A549 (cell line): ENCODE data around the gene GPRIN2. TPM values are rescaled to one million over a fixed set of nuclear protein-coding genes. Genes with fewer than 3 reads are reported as not detected.

ENCODE experiments used
- ATAC-seq, 2 experiments: fragments of 200-7000 bp in 1 of 2; fragments of >200 bp in 1 of 2; cut with Nextera tagmentation in 1 of 2; cut with Tn5 transposase in 1 of 2; 3 replicates each; pipeline versions ENCODE4 v1.8.0 to v1.9.1; 2018 to 2020; ENCODE audit warnings: mild to moderate bottlenecking in 1 of 2, moderate library complexity in 1 of 2
- CTCF ChIA-PET: fragments of 300-600 bp; sonication (Branson Sonifier 250); formaldehyde crosslinking; extraction: SDS; loops from one replicate; lab custom pipeline; 2021; ENCODE audit warnings: antibody characterized with exemption, inconsistent platforms; lab: Yijun Ruan, JAX
- POLR2A ChIA-PET: fragments of 350-600 bp; formaldehyde crosslinking; extraction: SDS; loops from one replicate; lab custom pipeline; 2021; ENCODE audit warnings: antibody characterized with exemption, inconsistent platforms; lab: Yijun Ruan, JAX
- DNase-seq, 2 experiments: peaks; one replicate each; pipeline versions ENCODE4 v3.0.0 to v3.0.0-alpha.2; 2011 to 2016; ENCODE audit warnings: low read depth in 1 of 2, low spot score in 1 of 2
- FAIRE-seq: peaks from 2 replicates; lab custom pipeline; 2011; peaks lifted over from hg19 to GRCh38; lab: Jason Lieb, UNC
- H3K27ac ChIP-seq, 2 experiments: fragments of >200 bp; sonication (Bioruptor Twin); formaldehyde crosslinking; 3 replicates each; pipeline ENCODE4 v1.5.1; 2016 to 2017
- H3K4me1 ChIP-seq: fragments of >200 bp; sonication (Bioruptor Twin); formaldehyde crosslinking; 3 replicates; pipeline ENCODE4 v1.6.1; 2016
- H3K4me2 ChIP-seq: fragments of >200 bp; sonication (Bioruptor Twin); formaldehyde crosslinking; 3 replicates; pipeline ENCODE4 v1.6.1; 2016
- H3K4me3 ChIP-seq: fragments of >200 bp; sonication (Bioruptor Twin); formaldehyde crosslinking; 3 replicates; pipeline ENCODE4 v1.5.1; 2016
- H3K9me3 ChIP-seq: fragments of >200 bp; sonication (Bioruptor Twin); formaldehyde crosslinking; 3 replicates; pipeline ENCODE4 v1.6.1; 2016
- ATOH8 ChIP-seq: fragments of 250-450 bp; sonication (Bioruptor Pico); IDR thresholded peaks from 2 replicates; pipeline ENCODE4 v1.5.0; 2020; ENCODE audit warnings: low read depth, mild to moderate bottlenecking, moderate library complexity
- BHLHE40 ChIP-seq: IDR thresholded peaks from 2 replicates; pipeline ENCODE4 v1.6.1; 2012; ENCODE audit warnings: low read depth, low read length, inconsistent platforms
- CEBPB ChIP-seq, 2 experiments: fragments of >200 bp in 1 of 2; sonication (Bioruptor Twin) in 1 of 2; formaldehyde crosslinking in 1 of 2; IDR thresholded peaks; 2 replicates each; pipeline ENCODE4 v1.6.1; 2012 to 2016
- CHD2 ChIP-seq: fragments of 150-350 bp; IDR thresholded peaks from 2 replicates; pipeline ENCODE4 v1.6.1; 2014; ENCODE audit warnings: low read length; ENCODE audit not compliant: partially characterized antibody
- CTCF ChIP-seq: fragments of >200 bp; sonication (Bioruptor Twin); formaldehyde crosslinking; IDR thresholded peaks from 3 replicates; pipeline ENCODE4 v1.5.1; 2016
- EHF ChIP-seq: fragments of 250-450 bp; sonication (Bioruptor Pico); IDR thresholded peaks from 2 replicates; pipeline ENCODE4 v1.5.0; 2020; ENCODE audit warnings: mild to moderate bottlenecking
- ELK1 ChIP-seq: fragments of 150-350 bp; IDR thresholded peaks from 2 replicates; pipeline ENCODE4 v1.6.1; 2014; ENCODE audit warnings: low read depth, mild to moderate bottlenecking, low read length
- FOSL2 ChIP-seq, 2 experiments: fragments of 450-650 bp in 1 of 2; fragments of >200 bp in 1 of 2; sonication (Bioruptor Twin) in 1 of 2; formaldehyde crosslinking; IDR thresholded peaks; 2 replicates each; pipeline versions ENCODE4 v1.5.0 to v1.6.1; 2016 to 2020; ENCODE audit warnings: mild to moderate bottlenecking in 1 of 2, moderate library complexity in 1 of 2
- FOXS1 ChIP-seq: fragments of 250-450 bp; sonication (Bioruptor Pico); IDR thresholded peaks from 2 replicates; pipeline ENCODE4 v1.5.0; 2020; ENCODE audit warnings: mild to moderate bottlenecking, moderate library complexity
- GATA3 ChIP-seq: IDR thresholded peaks from 2 replicates; pipeline ENCODE4 v1.6.1; 2012; ENCODE audit warnings: borderline replicate concordance
- HES2 ChIP-seq: fragments of >200 bp; sonication (Bioruptor Twin); formaldehyde crosslinking; IDR thresholded peaks from 2 replicates; pipeline ENCODE4 v1.6.1; 2016
- HOXA7 ChIP-seq: fragments of 250-450 bp; sonication (Bioruptor Pico); IDR thresholded peaks from 2 replicates; pipeline ENCODE4 v1.5.0; 2020; ENCODE audit warnings: mild to moderate bottlenecking, moderate library complexity
- HOXB13 ChIP-seq: fragments of 250-450 bp; sonication (Bioruptor Pico); IDR thresholded peaks from 2 replicates; pipeline ENCODE4 v1.5.0; 2020; ENCODE audit warnings: low read depth, mild to moderate bottlenecking, moderate library complexity
- MAFK ChIP-seq: fragments of 450-650 bp; IDR thresholded peaks from 2 replicates; pipeline ENCODE4 v1.6.1; 2014; ENCODE audit not compliant: partially characterized antibody
- MAX ChIP-seq: IDR thresholded peaks from 2 replicates; pipeline ENCODE4 v1.6.1; 2012
- MAZ ChIP-seq: fragments of 150-350 bp; IDR thresholded peaks from 2 replicates; pipeline ENCODE4 v1.6.1; 2014; ENCODE audit warnings: antibody characterized with exemption, low read depth, low read length, borderline replicate concordance
- MYC ChIP-seq: IDR thresholded peaks from 2 replicates; pipeline ENCODE4 v1.6.1; 2012; ENCODE audit warnings: mild to moderate bottlenecking, inconsistent platforms, low read length, improper control_type of control experiment, borderline replicate concordance
- NFE2L2 ChIP-seq: fragments of 150-350 bp; conservative IDR thresholded peaks from 2 replicates; pipeline ENCODE4 v1.6.1; 2014; ENCODE audit warnings: low read length
- NPAS2 ChIP-seq: fragments of 250-450 bp; sonication (Bioruptor Pico); IDR thresholded peaks from 2 replicates; pipeline ENCODE4 v1.8.0; 2022; ENCODE audit warnings: mild to moderate bottlenecking, moderate library complexity, borderline replicate concordance
- NR3C1 ChIP-seq: fragments of >200 bp; sonication (Bioruptor Twin); formaldehyde crosslinking; IDR thresholded peaks from 3 replicates; pipeline ENCODE4 v1.6.1; 2017
- PBX3 ChIP-seq: IDR thresholded peaks from 2 replicates; pipeline ENCODE4 v1.6.1; 2012
- POLR2A ChIP-seq: IDR thresholded peaks from 2 replicates; pipeline ENCODE4 v1.6.1; 2012; ENCODE audit warnings: mild to moderate bottlenecking, low read length
- RAD21 ChIP-seq, 2 experiments: fragments of >200 bp in 1 of 2; sonication (Bioruptor Twin) in 1 of 2; formaldehyde crosslinking in 1 of 2; IDR thresholded peaks in 1 of 2; conservative IDR thresholded peaks in 1 of 2; 2 replicates in 1 of 2; 3 replicates in 1 of 2; pipeline ENCODE4 v1.6.1; 2012 to 2018; ENCODE audit warnings: inconsistent platforms in 1 of 2
- RARB ChIP-seq: fragments of 250-450 bp; sonication (Bioruptor Pico); IDR thresholded peaks from 2 replicates; pipeline ENCODE4 v1.8.0; 2021; ENCODE audit warnings: mild to moderate bottlenecking, moderate library complexity
- RCOR1 ChIP-seq: fragments of 150-350 bp; IDR thresholded peaks from 2 replicates; pipeline ENCODE4 v1.6.1; 2014; ENCODE audit warnings: antibody characterized with exemption, low read length, low read depth
- RFX5 ChIP-seq: fragments of 450-650 bp; IDR thresholded peaks from 2 replicates; pipeline ENCODE4 v1.7.1; 2014; ENCODE audit warnings: antibody characterized with exemption, mild to moderate bottlenecking, moderate library complexity
- RNF2 ChIP-seq: fragments of 200-600 bp; sonication (generic); IDR thresholded peaks from 2 replicates; pipeline ENCODE4 v1.6.1; 2016; ENCODE audit warnings: low read depth, mild to moderate bottlenecking, antibody characterized with exemption, moderate library complexity, borderline replicate concordance
- SMC3 ChIP-seq: fragments of >200 bp; sonication (Bioruptor Twin); formaldehyde crosslinking; IDR thresholded peaks from 3 replicates; pipeline ENCODE4 v1.6.1; 2018; ENCODE audit warnings: inconsistent platforms
- ZC3H11A ChIP-seq: fragments of 450-650 bp; IDR thresholded peaks from 2 replicates; pipeline ENCODE4 v1.6.1; 2014; ENCODE audit warnings: antibody characterized with exemption, mild to moderate bottlenecking
- ZNF302 ChIP-seq: fragments of 250-450 bp; sonication (Bioruptor Pico); IDR thresholded peaks from 2 replicates; pipeline ENCODE4 v1.9.0; 2021; ENCODE audit warnings: inconsistent platforms, mild to moderate bottlenecking, moderate library complexity
- ZSCAN20 ChIP-seq: fragments of 250-450 bp; sonication (Bioruptor Pico); IDR thresholded peaks from 2 replicates; pipeline ENCODE4 v1.8.0; 2022; ENCODE audit warnings: mild to moderate bottlenecking, moderate library complexity
- whole genome bisulfite sequencing: methylation state at CpG from one replicate; pipeline ENCODE4 v1.1.6; 2017; ENCODE audit errors: missing lambda C conversion rate; 5-methylcytosine and 5-hydroxymethylcytosine counted together
- polyA plus RNA-seq, 4 experiments: library from polyadenylated mRNA; depleted of rRNA in 3 of 4; stranded (reverse); fragments of >200 nt; fragmentation: RNase III in 1 of 4; extraction: RNeasy Plus Mini Kit Qiagen cat#74134 plus additional on column Dnase treatment in 1 of 4; gene quantifications; 2 replicates in 3 of 4; 3 replicates in 1 of 4; pipeline ENCODE4 v1.2.3, GENCODE V29; 2011 to 2017

GPRIN2 gene
- polyA plus RNA-seq, 2 of the 4 experiments (the other 2 are of a cell fraction) = 8.8 to 29.9 TPM

GRCh38 chr10:46525177-46525823 is 31.2 kb downstream of the GPRIN2 start (continued):
- TF ChIP-seq ATOH8 (peak; percentile 100), CHD2 (no peak), MAZ (no peak), RAD21 (conservative IDR thresholded peaks at IDR 0.05 in 1 of 2, IDR thresholded peaks at IDR 0.05 in 1 of 2) (no peak), NPAS2 (CRISPR knock-in tag) (no peak), RCOR1 (no peak), CTCF (no peak), ELK1 (no peak), ZSCAN20 (CRISPR knock-in tag) (no peak), GATA3 (no peak), EHF (peak; percentile 100), ZNF302 (CRISPR knock-in tag) (peak; percentile 100), HES2 (no peak), PBX3 (no peak), RFX5 (peak; percentile 75; the same call in 1 of the 2 replicates), CEBPB (IDR thresholded peaks at IDR 0.05) (no peak), SMC3 (no peak), RNF2 (no peak), RARB (CRISPR knock-in tag) (peak; percentile 99), HOXB13 (peak; percentile 100), MAX (no peak), ZC3H11A (no peak)

GRCh38 chr10:46524472-46525176 is 31.8 kb downstream of the GPRIN2 start:
- FAIRE-seq (peak; percentile 85), DNase-seq (peak; percentile 100), ATAC-seq (peak; percentile 71 to 85)
- H3K9me3 ChIP-seq = peaks cover 5% of the 10 kb centered on the region; the same call in 1 of the 3 replicates
- H3K4me2 ChIP-seq = peak overlapping the region; percentile 74
- POLR2A ChIA-PET = interaction anchor here (1.2 to 4.0 kb wide), 6 partner anchors 9 to 296 kb away, joined by 3 to 77 read pairs (median 10); partner anchors contain the start of gene GPRIN2
- H3K4me3 ChIP-seq = no peak overlapping the region
- WGBS = under 1% methylated on average over 14 of the region's 14 CpGs
- H3K4me1 ChIP-seq = peaks cover 76% of the 10 kb centered on the region
- H3K27ac ChIP-seq = peak overlapping the region; percentile 92 to 95
- CTCF ChIA-PET = interaction anchor here (0.6 to 6.2 kb wide), 7 partner anchors 10 to 1416 kb away, joined by 3 to 67 read pairs (median 5); no protein-coding TSS in a partner anchor
- TF ChIP-seq HOXA7 (no peak), NR3C1 (peak; percentile 97; the same call in 1 of the 3 replicates), CTCF (peak; percentile 48; the same call in 2 of the 3 replicates), FOSL2 (IDR thresholded peaks at IDR 0.05) (peak; percentile 89), FOSL2 (CRISPR knock-in tag; IDR thresholded peaks at IDR 0.05) (peak; percentile 98), MYC (peak; percentile 66), RAD21 (conservative IDR thresholded peaks at IDR 0.05 in 1 of 2, IDR thresholded peaks at IDR 0.05 in 1 of 2) (peak in 1 of 2 experiments; percentile 86; a peak in 2 of 5 replicates), NFE2L2 (peak; percentile 96), MAFK (peak; percentile 100), BHLHE40 (no peak), FOXS1 (CRISPR knock-in tag) (0 out of 2 replicates have a peak, but pooled peaks have one; percentile 67), POLR2A (no peak), RARB (CRISPR knock-in tag) (peak; percentile 99), SMC3 (peak; percentile 85)
